HCT116 (cell line): ENCODE measurements around the gene ZMYM1. TPM values are rescaled to one million over a fixed set of nuclear protein-coding genes. Genes with fewer than 3 reads are reported as not detected.
A peak's percentile ranks its signal among the peaks of the same experiment; 100 is the strongest.

Source experiments
- ATAC-seq: fragments of 200-7000 bp; cut with Tn5 transposase; 2 replicates; pipeline ENCODE4 v1.9.1; 2020; ENCODE audit warnings: mild to moderate bottlenecking, moderate library complexity
- BruUV-seq: library from RNA; stranded (reverse); fragments of 400-500 nt; replicated peaks from 2 replicates; lab custom pipeline; 2021; lab: Mats Ljungman, UMichigan
- CTCF ChIA-PET: fragments of 300-600 bp; sonication (Branson Sonifier 250); formaldehyde crosslinking; loops from one replicate; lab custom pipeline; 2021; ENCODE audit warnings: antibody characterized with exemption; lab: Charles Lee
- POLR2A ChIA-PET: fragments of 300-600, 350-600 bp; sonication (Branson Sonifier 250); formaldehyde crosslinking; loops from one replicate; lab custom pipeline; 2021; ENCODE audit warnings: antibody characterized with exemption; lab: Charles Lee
- RAD21 ChIA-PET, 2 experiments: fragments of 300-600 bp; sonication (Branson Sonifier 250); formaldehyde crosslinking; loops; one replicate each; lab custom pipeline; 2023; ENCODE audit warnings: low total read pairs in 2 of 2; ENCODE audit not compliant: uncharacterized antibody in 2 of 2, unreplicated experiment in 2 of 2, low non-redundant PET in 1 of 2; lab: Charles Lee
- DNase-seq: peaks from one replicate; pipeline ENCODE4 v3.0.0-alpha.2; 2010; ENCODE audit warnings: low read depth, low spot score
- H2AFZ ChIP-seq: fragments of 200-600 bp; shearing (Covaris generic), sonication (generic); 2 replicates; pipeline ENCODE4 v1.6.1; 2017; ENCODE audit warnings: low read depth, mixed run types, mixed read lengths, antibody characterized with exemption, low read length; ENCODE audit not compliant: poor library complexity, severe bottlenecking
- H3K27ac ChIP-seq: 2 replicates; pipeline ENCODE4 v1.5.1; 2012; ENCODE audit warnings: low read depth, low read length
- H3K27me3 ChIP-seq: fragments of 200-600 bp; sonication (generic); 2 replicates; pipeline ENCODE4 v1.6.1; 2016; ENCODE audit warnings: mixed run types, low read length, mixed read lengths; ENCODE audit not compliant: insufficient read depth
- H3K36me3 ChIP-seq, 2 experiments: fragments of 200-500 bp in 1 of 2; fragments of 200-600 bp in 1 of 2; sonication (Bioruptor generic) in 1 of 2; sonication (generic) in 1 of 2; 2 replicates each; pipeline versions ENCODE4 v1.5.1 to v1.6.1; 2014 to 2016; ENCODE audit warnings: low read length in 2 of 2, inconsistent platforms in 1 of 2, mixed read lengths in 1 of 2, mixed run types in 1 of 2; ENCODE audit not compliant: insufficient read depth in 2 of 2, control insufficient read depth in 1 of 2
- H3K4me1 ChIP-seq, 2 experiments: fragments of 200-600 bp in 1 of 2; sonication (generic) in 1 of 2; 2 replicates each; pipeline versions ENCODE4 v1.5.1 to v1.6.1; 2012 to 2017; ENCODE audit warnings: low read length in 2 of 2, inconsistent platforms in 1 of 2, mild to moderate bottlenecking in 1 of 2, mixed read lengths in 1 of 2, mixed run types in 1 of 2, moderate library complexity in 1 of 2; ENCODE audit not compliant: insufficient read depth in 2 of 2, control insufficient read depth in 1 of 2
- H3K4me2 ChIP-seq: fragments of 200-600 bp; sonication (generic); 2 replicates; pipeline ENCODE4 v1.6.1; 2017; ENCODE audit warnings: mixed run types, low read length, mixed read lengths
- H3K4me3 ChIP-seq, 2 experiments: fragments of 200-600 bp in 1 of 2; sonication (generic) in 1 of 2; replicated peaks in 1 of 2; 2 replicates each; pipeline ENCODE4 v1.5.1; 2011 to 2016; ENCODE audit warnings: low read length in 2 of 2, control low read depth in 1 of 2, low read depth in 1 of 2, mild to moderate bottlenecking in 1 of 2, mixed read lengths in 1 of 2, mixed run types in 1 of 2
- H3K79me2 ChIP-seq: fragments of 200-600 bp; sonication (generic); 2 replicates; pipeline ENCODE4 v1.6.1; 2017; ENCODE audit warnings: mild to moderate bottlenecking, mixed run types, low read length, moderate library complexity, mixed read lengths; ENCODE audit not compliant: insufficient read depth
- H3K9ac ChIP-seq: fragments of 200-600 bp; sonication (generic); 2 replicates; pipeline ENCODE4 v1.6.1; 2016; ENCODE audit warnings: low read length, mixed read lengths
- H3K9me2 ChIP-seq: fragments of 200-600 bp; sonication (generic), shearing (Covaris generic); 2 replicates; pipeline ENCODE4 v1.6.1; 2017; ENCODE audit warnings: mixed run types, mild to moderate bottlenecking, moderate library complexity; ENCODE audit not compliant: insufficient read depth
- H3K9me3 ChIP-seq, 2 experiments: fragments of 200-500 bp in 1 of 2; fragments of 200-600 bp in 1 of 2; sonication (Bioruptor generic) in 1 of 2; sonication (generic) in 1 of 2; 2 replicates each; pipeline ENCODE4 v1.6.1; 2014 to 2017; ENCODE audit warnings: low read length in 2 of 2, mixed read lengths in 2 of 2, inconsistent platforms in 1 of 2, low read depth in 1 of 2, mild to moderate bottlenecking in 1 of 2, mixed run types in 1 of 2, moderate library complexity in 1 of 2; ENCODE audit not compliant: control insufficient read depth in 1 of 2, insufficient read depth in 1 of 2
- H4K20me1 ChIP-seq: fragments of 200-600 bp; sonication (generic), shearing (Covaris generic); 2 replicates; pipeline ENCODE4 v1.6.1; 2017; ENCODE audit warnings: mixed run types, mild to moderate bottlenecking, moderate library complexity; ENCODE audit not compliant: insufficient read depth
- EGR1 ChIP-seq: IDR thresholded peaks from 2 replicates; pipeline ENCODE4 v1.6.1; 2012; ENCODE audit warnings: low read depth
- EZH2 ChIP-seq: fragments of 200-600 bp; sonication (generic); IDR thresholded peaks from 2 replicates; pipeline ENCODE4 v1.6.1; 2017; ENCODE audit warnings: antibody characterized with exemption, mixed run types
- EZH2phosphoT487 ChIP-seq: fragments of 200-600 bp; IDR thresholded peaks from 2 replicates; pipeline ENCODE4 v1.6.1; 2018; ENCODE audit warnings: antibody characterized with exemption, borderline replicate concordance
- FOSL1 ChIP-seq: IDR thresholded peaks from 2 replicates; pipeline ENCODE4 v1.6.1; 2012; ENCODE audit warnings: low read depth
- JUND ChIP-seq: IDR thresholded peaks from 2 replicates; pipeline ENCODE4 v1.6.1; 2012
- POLR2A ChIP-seq: IDR thresholded peaks from 2 replicates; pipeline ENCODE4 v1.7.0; 2011; ENCODE audit warnings: borderline replicate concordance; ENCODE audit not compliant: insufficient read depth, insufficient read length; ENCODE audit errors: extremely low read depth
- POLR2AphosphoS5 ChIP-seq: IDR thresholded peaks from 2 replicates; pipeline ENCODE4 v1.6.1; 2011; ENCODE audit warnings: mild to moderate bottlenecking, low read depth, low read length, moderate library complexity
- SP1 ChIP-seq: IDR thresholded peaks from 2 replicates; pipeline ENCODE4 v1.6.1; 2012; ENCODE audit warnings: low read depth
- SRF ChIP-seq: IDR thresholded peaks from 2 replicates; pipeline ENCODE4 v1.6.1; 2012; ENCODE audit warnings: low read depth
- TCF7L2 ChIP-seq: IDR thresholded peaks from 2 replicates; pipeline ENCODE4 v1.7.0; 2011; ENCODE audit warnings: borderline replicate concordance, inconsistent platforms; ENCODE audit not compliant: insufficient read depth, insufficient read length; ENCODE audit errors: extremely low read depth
- YY1 ChIP-seq: IDR thresholded peaks from 2 replicates; pipeline ENCODE4 v1.6.1; 2011; ENCODE audit warnings: low read length, low read depth, moderate library complexity, mild to moderate bottlenecking; ENCODE audit not compliant: insufficient replicate concordance; ENCODE audit errors: extremely low read depth
- intact Hi-C: fragments of 100-400 bp; cut with micrococcal nuclease; formaldehyde crosslinking; loops from 2 replicates; pipeline ENCODE4 v1.10.0; 2022
- total RNA-seq: library from RNA; stranded (reverse); gene quantifications from one replicate; pipeline ENCODE4 v1.2.1, GENCODE V29; 2021; ENCODE audit not compliant: unreplicated experiment
- TF ChIP-seq, protein P1 (sequence below): IDR thresholded peaks from 2 replicates; pipeline ENCODE4 v1.6.1; 2012; ENCODE audit warnings: low read depth
- TF ChIP-seq, protein P2 (sequence below), 3 experiments: fragments of 200-600 bp in 1 of 3; sonication (generic) in 1 of 3; IDR thresholded peaks in 2 of 3; conservative IDR thresholded peaks in 1 of 3; 2 replicates each; pipeline ENCODE4 v1.5.1; 2012 to 2017; ENCODE audit warnings: low read depth in 2 of 3, low read length in 2 of 3, antibody characterized with exemption in 1 of 3, borderline replicate concordance in 1 of 3, control low read depth in 1 of 3, mild to moderate bottlenecking in 1 of 3, mixed read lengths in 1 of 3, mixed run types in 1 of 3, moderate library complexity in 1 of 3; ENCODE audit not compliant: insufficient read depth in 1 of 3
- TF ChIP-seq, protein P3 (sequence below): IDR thresholded peaks from 2 replicates; pipeline ENCODE4 v1.6.1; 2011; ENCODE audit warnings: mild to moderate bottlenecking, low read length, moderate library complexity; ENCODE audit not compliant: insufficient replicate concordance; ENCODE audit errors: extremely low read depth

The ZMYM1 gene
- total RNA-seq, 1 experiment from 2014 or later, result 37.6 TPM

- TF ChIP-seq, protein P1, sequence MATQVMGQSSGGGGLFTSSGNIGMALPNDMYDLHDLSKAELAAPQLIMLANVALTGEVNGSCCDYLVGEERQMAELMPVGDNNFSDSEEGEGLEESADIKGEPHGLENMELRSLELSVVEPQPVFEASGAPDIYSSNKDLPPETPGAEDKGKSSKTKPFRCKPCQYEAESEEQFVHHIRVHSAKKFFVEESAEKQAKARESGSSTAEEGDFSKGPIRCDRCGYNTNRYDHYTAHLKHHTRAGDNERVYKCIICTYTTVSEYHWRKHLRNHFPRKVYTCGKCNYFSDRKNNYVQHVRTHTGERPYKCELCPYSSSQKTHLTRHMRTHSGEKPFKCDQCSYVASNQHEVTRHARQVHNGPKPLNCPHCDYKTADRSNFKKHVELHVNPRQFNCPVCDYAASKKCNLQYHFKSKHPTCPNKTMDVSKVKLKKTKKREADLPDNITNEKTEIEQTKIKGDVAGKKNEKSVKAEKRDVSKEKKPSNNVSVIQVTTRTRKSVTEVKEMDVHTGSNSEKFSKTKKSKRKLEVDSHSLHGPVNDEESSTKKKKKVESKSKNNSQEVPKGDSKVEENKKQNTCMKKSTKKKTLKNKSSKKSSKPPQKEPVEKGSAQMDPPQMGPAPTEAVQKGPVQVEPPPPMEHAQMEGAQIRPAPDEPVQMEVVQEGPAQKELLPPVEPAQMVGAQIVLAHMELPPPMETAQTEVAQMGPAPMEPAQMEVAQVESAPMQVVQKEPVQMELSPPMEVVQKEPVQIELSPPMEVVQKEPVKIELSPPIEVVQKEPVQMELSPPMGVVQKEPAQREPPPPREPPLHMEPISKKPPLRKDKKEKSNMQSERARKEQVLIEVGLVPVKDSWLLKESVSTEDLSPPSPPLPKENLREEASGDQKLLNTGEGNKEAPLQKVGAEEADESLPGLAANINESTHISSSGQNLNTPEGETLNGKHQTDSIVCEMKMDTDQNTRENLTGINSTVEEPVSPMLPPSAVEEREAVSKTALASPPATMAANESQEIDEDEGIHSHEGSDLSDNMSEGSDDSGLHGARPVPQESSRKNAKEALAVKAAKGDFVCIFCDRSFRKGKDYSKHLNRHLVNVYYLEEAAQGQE, result no peak
Observed at GRCh38 chr1:35046730-35047129, 32.5 kb upstream of the ZMYM1 start (continued).

DNA sequence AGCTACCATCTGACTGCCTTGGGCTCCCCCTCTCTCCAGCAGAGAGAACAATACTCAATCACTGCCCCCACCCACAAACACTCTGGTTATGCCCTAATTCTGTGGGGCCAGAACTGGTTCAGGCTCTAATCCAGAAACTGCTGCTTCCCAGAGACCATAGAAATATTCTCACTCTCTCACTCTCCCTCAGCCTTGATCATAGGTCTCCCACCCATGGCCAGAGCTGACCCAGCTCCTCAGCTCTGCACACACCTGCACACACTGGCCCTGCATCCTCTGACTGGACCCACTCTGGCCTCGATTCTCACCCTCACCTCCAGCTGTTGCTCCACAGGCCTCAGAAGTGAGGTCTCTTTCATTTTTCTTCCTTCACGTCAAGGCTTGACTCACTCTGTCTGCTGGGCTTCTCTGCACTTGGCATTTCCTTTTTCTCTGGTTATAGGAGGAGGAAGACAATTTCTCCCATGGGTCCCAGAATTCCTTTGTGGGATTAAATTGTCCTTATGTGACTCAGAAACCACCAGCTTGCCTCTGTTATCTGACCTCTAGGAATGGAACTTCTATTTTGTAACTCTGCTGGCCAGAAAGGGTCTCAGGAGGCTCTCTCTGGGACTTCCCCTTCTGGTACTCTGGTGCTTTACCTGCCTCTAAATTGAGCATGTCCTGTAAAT is 31.9 kb upstream of the ZMYM1 start:
- H3K79me2 ChIP-seq, result no peaks in the 10 kb centered on the region
- H3K4me3 ChIP-seq, result no peak overlapping the region
- H3K9me3 ChIP-seq, result no peaks in the 10 kb centered on the region
- TF ChIP-seq EZH2 (no peak), SP1 (no peak), JUND (no peak), TCF7L2 (no peak), EGR1 (no peak), EZH2phosphoT487 (no peak), SRF (no peak), FOSL1 (no peak), POLR2A (no peak), YY1 (no peak), POLR2AphosphoS5 (no peak)
- TF ChIP-seq, protein P2, sequence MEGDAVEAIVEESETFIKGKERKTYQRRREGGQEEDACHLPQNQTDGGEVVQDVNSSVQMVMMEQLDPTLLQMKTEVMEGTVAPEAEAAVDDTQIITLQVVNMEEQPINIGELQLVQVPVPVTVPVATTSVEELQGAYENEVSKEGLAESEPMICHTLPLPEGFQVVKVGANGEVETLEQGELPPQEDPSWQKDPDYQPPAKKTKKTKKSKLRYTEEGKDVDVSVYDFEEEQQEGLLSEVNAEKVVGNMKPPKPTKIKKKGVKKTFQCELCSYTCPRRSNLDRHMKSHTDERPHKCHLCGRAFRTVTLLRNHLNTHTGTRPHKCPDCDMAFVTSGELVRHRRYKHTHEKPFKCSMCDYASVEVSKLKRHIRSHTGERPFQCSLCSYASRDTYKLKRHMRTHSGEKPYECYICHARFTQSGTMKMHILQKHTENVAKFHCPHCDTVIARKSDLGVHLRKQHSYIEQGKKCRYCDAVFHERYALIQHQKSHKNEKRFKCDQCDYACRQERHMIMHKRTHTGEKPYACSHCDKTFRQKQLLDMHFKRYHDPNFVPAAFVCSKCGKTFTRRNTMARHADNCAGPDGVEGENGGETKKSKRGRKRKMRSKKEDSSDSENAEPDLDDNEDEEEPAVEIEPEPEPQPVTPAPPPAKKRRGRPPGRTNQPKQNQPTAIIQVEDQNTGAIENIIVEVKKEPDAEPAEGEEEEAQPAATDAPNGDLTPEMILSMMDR (IDR thresholded peaks at IDR 0.05 in 2 of 3, conservative IDR thresholded peaks at IDR 0.05 in 1 of 3; ENCODE audit: borderline replicate concordance in 1 of 3, insufficient read depth in 1 of 3, low read depth in 2 of 3, low read length in 2 of 3), result no peak
- TF ChIP-seq, protein P3, sequence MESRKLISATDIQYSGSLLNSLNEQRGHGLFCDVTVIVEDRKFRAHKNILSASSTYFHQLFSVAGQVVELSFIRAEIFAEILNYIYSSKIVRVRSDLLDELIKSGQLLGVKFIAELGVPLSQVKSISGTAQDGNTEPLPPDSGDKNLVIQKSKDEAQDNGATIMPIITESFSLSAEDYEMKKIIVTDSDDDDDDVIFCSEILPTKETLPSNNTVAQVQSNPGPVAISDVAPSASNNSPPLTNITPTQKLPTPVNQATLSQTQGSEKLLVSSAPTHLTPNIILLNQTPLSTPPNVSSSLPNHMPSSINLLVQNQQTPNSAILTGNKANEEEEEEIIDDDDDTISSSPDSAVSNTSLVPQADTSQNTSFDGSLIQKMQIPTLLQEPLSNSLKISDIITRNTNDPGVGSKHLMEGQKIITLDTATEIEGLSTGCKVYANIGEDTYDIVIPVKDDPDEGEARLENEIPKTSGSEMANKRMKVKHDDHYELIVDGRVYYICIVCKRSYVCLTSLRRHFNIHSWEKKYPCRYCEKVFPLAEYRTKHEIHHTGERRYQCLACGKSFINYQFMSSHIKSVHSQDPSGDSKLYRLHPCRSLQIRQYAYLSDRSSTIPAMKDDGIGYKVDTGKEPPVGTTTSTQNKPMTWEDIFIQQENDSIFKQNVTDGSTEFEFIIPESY, result no peak
- H3K4me2 ChIP-seq, result 0 out of 2 replicates have a peak overlapping the region, but pooled peaks have one; percentile 11
- DNase-seq (no peak), ATAC-seq (peak; percentile 38; the same call in 1 of the 2 replicates)
- no peaks in the 10 kb centered on the region for H3K36me3 ChIP-seq
- no TSS peak for BruUV-seq
- no peak overlapping the region for H3K27ac ChIP-seq
- H2AFZ ChIP-seq, result no peak overlapping the region
- POLR2A ChIA-PET, result interaction anchor here (1.3 kb wide), 1 partner anchor 15 kb away, joined by 3 read pairs; the partner anchor contains the start of gene ZMYM6
- intact Hi-C loops, result no loop called here
- no peaks in the 10 kb centered on the region for H3K9me2 ChIP-seq
- no peak overlapping the region for H3K9ac ChIP-seq
- H4K20me1 ChIP-seq, result no peaks in the 10 kb centered on the region
- CTCF ChIA-PET, result no interaction called here
- H3K4me1 ChIP-seq, result peaks cover 0 to 8% of the 10 kb centered on the region in 2 experiments; a peak in 1 of 4 replicates
- no peaks in the 10 kb centered on the region for H3K27me3 ChIP-seq
- RAD21 ChIA-PET, result no interaction called here
